K562 (cell line): ENCODE measurements around the gene TGFBR1. TPM values are rescaled to one million over a fixed set of nuclear protein-coding genes. Genes with fewer than 3 reads are reported as not detected.

ENCODE experiments used
- BACH1 ChIP-seq: fragments of 200-800 bp; sonication (Bioruptor generic); IDR thresholded peaks from 2 replicates; pipeline ENCODE4 v1.6.1; 2016; ENCODE audit warnings: missing genetic modification characterization, missing compliant biosample characterization
- CEBPB ChIP-seq: fragments of 450-650 bp; IDR thresholded peaks from 2 replicates; pipeline ENCODE4 v1.6.1; 2016; ENCODE audit warnings: missing genetic modification characterization, missing compliant biosample characterization
- GTF2A2 ChIP-seq: IDR thresholded peaks from 2 replicates; pipeline ENCODE4 v1.6.1; 2016; ENCODE audit warnings: mild to moderate bottlenecking, missing genetic modification characterization, missing compliant biosample characterization
- HBP1 ChIP-seq: fragments of 450-650 bp; formaldehyde crosslinking; IDR thresholded peaks from 2 replicates; pipeline ENCODE4 v1.4.0; 2022; ENCODE audit warnings: missing genetic modification characterization
- HLTF ChIP-seq: fragments of 450-650 bp; IDR thresholded peaks from 2 replicates; pipeline ENCODE4 v1.6.1; 2016
- MLX ChIP-seq, 2 experiments: fragments of 450-650 bp in 1 of 2; sonication (generic) in 1 of 2; formaldehyde crosslinking; conservative IDR thresholded peaks; 2 replicates each; pipeline versions ENCODE4 v1.4.0 to v1.8.1; 2020 to 2022; ENCODE audit warnings: mild to moderate bottlenecking in 1 of 2, missing genetic modification reagents in 1 of 2
- NONO ChIP-seq, 2 experiments: fragments of 200-400 bp in 1 of 2; fragments of 450-650 bp in 1 of 2; formaldehyde crosslinking in 1 of 2; IDR thresholded peaks; 2 replicates each; pipeline ENCODE4 v1.6.1; 2017; ENCODE audit warnings: low read depth in 2 of 2, mild to moderate bottlenecking in 2 of 2, moderate library complexity in 2 of 2, low read length in 1 of 2
- POLR2A ChIP-seq: fragments of 450-650 bp; conservative IDR thresholded peaks from 2 replicates; pipeline ENCODE4 v1.6.1; 2016
- RREB1 ChIP-seq: fragments of 250-450 bp; sonication (Bioruptor Pico); IDR thresholded peaks from 2 replicates; pipeline ENCODE4 v1.4.0; 2020
- SAP30 ChIP-seq: fragments of 200-600 bp; sonication (generic); IDR thresholded peaks from 2 replicates; pipeline ENCODE4 v1.6.1; 2012; ENCODE audit warnings: borderline replicate concordance, low read depth, mild to moderate bottlenecking, moderate library complexity, low read length, control low read depth, inconsistent platforms; ENCODE audit not compliant: insufficient read depth, poor library complexity, severe bottlenecking
- SRSF1 ChIP-seq: fragments of 200-400 bp; formaldehyde crosslinking; IDR thresholded peaks from 2 replicates; pipeline ENCODE4 v1.6.1; 2017; ENCODE audit warnings: mild to moderate bottlenecking, low read depth, low read length, moderate library complexity
- XRCC4 ChIP-seq: IDR thresholded peaks from one replicate; pipeline ENCODE4 v1.6.1; 2011; ENCODE audit not compliant: insufficient read depth, insufficient read length; ENCODE audit errors: extremely low read depth
- ZBTB7A ChIP-seq: IDR thresholded peaks from 2 replicates; pipeline ENCODE4 v1.6.1; 2011; ENCODE audit warnings: low read depth, mild to moderate bottlenecking, low read length, moderate library complexity, borderline replicate concordance; ENCODE audit not compliant: control insufficient read depth
- ZNF274 ChIP-seq: IDR thresholded peaks from 2 replicates; pipeline ENCODE4 v1.6.1; 2011; ENCODE audit warnings: low read depth, mild to moderate bottlenecking, low read length, moderate library complexity, borderline replicate concordance
- ZNF311 ChIP-seq: fragments of 250-450 bp; sonication (Bioruptor Pico); IDR thresholded peaks from 2 replicates; pipeline ENCODE4 v1.4.0; 2020; ENCODE audit warnings: mild to moderate bottlenecking, moderate library complexity
- ZNF398 ChIP-seq: fragments of 250-450 bp; sonication (Bioruptor Pico); IDR thresholded peaks from 2 replicates; pipeline ENCODE4 v1.8.0; 2021; ENCODE audit warnings: moderate library complexity, mild to moderate bottlenecking, inconsistent platforms
- polyA plus RNA-seq, 8 experiments: library from polyadenylated mRNA; depleted of rRNA in 4 of 8; stranded (reverse) in 5 of 8; unstranded in 3 of 8; fragments of >200 nt; fragmentation: Nextera tagmentation in 2 of 8; fragmentation: Illumina TruSeq in 1 of 8; extraction: Ambion mirVana in 2 of 8; extraction: Trizol in 1 of 8; gene quantifications; 2 replicates each; pipeline versions ENCODE4 v1.2.1 to v1.2.3, GENCODE V29; 2011 to 2014; ENCODE audit warnings: inconsistent platforms in 1 of 8, missing spikeins in 1 of 8
- total RNA-seq, 7 experiments: library from RNA; depleted of rRNA in 6 of 7; stranded (reverse); fragments of >200 nt in 6 of 7; fragmentation: Illumina TruSeq in 2 of 7; extraction: Trizol in 2 of 7; gene quantifications; 2 replicates each; pipeline versions ENCODE4 v1.2.1 to v1.2.3, GENCODE V29; 2011 to 2021; ENCODE audit warnings: low replicate concordance in 1 of 7

Gene TGFBR1
- total and polyA plus RNA-seq, 9 of the 15 experiments (the other 6 are each of a cell fraction or from before 2014, with no cell fraction given): 15.5 to 62.4 (median 42.7) TPM

- TF ChIP-seq CEBPB (tag) (no peak), SAP30 (no peak), NONO (IDR thresholded peaks at IDR 0.05; ENCODE audit: low read depth in 2 of 2, low read length in 1 of 2) (no peak), ZNF398 (CRISPR knock-in tag) (no peak), POLR2A (peak; percentile 32; the same call in 1 of the 2 replicates), RREB1 (CRISPR knock-in tag) (no peak), BACH1 (tag) (peak; percentile 35; the same call in 1 of the 2 replicates), MLX (CRISPR knock-in tag; conservative IDR thresholded peaks at IDR 0.05) (no peak), ZBTB7A (no peak), XRCC4 (no peak), HLTF (no peak), SRSF1 (no peak), GTF2A2 (tag) (no peak), ZNF311 (CRISPR knock-in tag) (no peak; the same call in 1 of the 2 replicates), HBP1 (CRISPR knock-in tag) (no peak), ZNF274 (no peak)
These were observed 12.0 kb upstream of the TGFBR1 start (continued) for GRCh38 chr9:99092643-99093491.
